ENCODE data around the gene ECE1. TPM values are rescaled to one million over a fixed set of nuclear protein-coding genes. Genes with fewer than 3 reads are reported as not detected.

The ECE1 gene
- total RNA-seq, 1 donor from 2014 or later = 217 TPM

- DNase-seq (ENCODE audit: low spot score, unreplicated experiment) = no peak
- H3K4me1 Mint-ChIP-seq (ENCODE audit: low read depth) = peaks cover 73% of the 10 kb centered on the region
- no peak for TF ChIP-seq CTCF (IDR thresholded peaks at IDR 0.05; ENCODE audit: unreplicated experiment)
- H3K27me3 Mint-ChIP-seq = no peaks in the 10 kb centered on the region
- H3K9me3 Mint-ChIP-seq (ENCODE audit: low read depth) = no peaks in the 10 kb centered on the region
- peak overlapping the region; percentile 9 for H3K4me3 Mint-ChIP-seq (ENCODE audit: low read depth)
- H3K27ac Mint-ChIP-seq = peak overlapping the region; percentile 70
- H3K36me3 Mint-ChIP-seq (ENCODE audit: insufficient read depth) = peaks cover 5% of the 10 kb centered on the region
Observed at GRCh38 chr1:21327566-21328323, 37.5 kb upstream of the ECE1 start.

GRCh38 chr1:21326861-21327344 lies 36.6 kb upstream of the ECE1 start:
- DNase-seq (ENCODE audit: low spot score, unreplicated experiment) = no peak
- Mint-ChIP-seq H3K4me3 (ENCODE audit: low read depth) (peak overlapping the region; percentile 9), H3K9me3 (ENCODE audit: low read depth) (no peaks in the 10 kb centered on the region), H3K4me1 (ENCODE audit: low read depth) (peaks cover 76% of the 10 kb centered on the region), H3K27me3 (no peaks in the 10 kb centered on the region), H3K27ac (no peak overlapping the region), H3K36me3 (ENCODE audit: insufficient read depth) (peaks cover 5% of the 10 kb centered on the region)
- no peak for TF ChIP-seq CTCF (IDR thresholded peaks at IDR 0.05; ENCODE audit: unreplicated experiment)

- no peak for TF ChIP-seq CTCF (IDR thresholded peaks at IDR 0.05; ENCODE audit: unreplicated experiment)
- Mint-ChIP-seq H3K4me3 (ENCODE audit: low read depth) (no peak overlapping the region), H3K27me3 (no peaks in the 10 kb centered on the region), H3K4me1 (ENCODE audit: low read depth) (peaks cover 79% of the 10 kb centered on the region), H3K27ac (peak overlapping the region; percentile 69), H3K36me3 (ENCODE audit: insufficient read depth) (peaks cover 5% of the 10 kb centered on the region), H3K9me3 (ENCODE audit: low read depth) (no peaks in the 10 kb centered on the region)
- no peak for DNase-seq (ENCODE audit: low spot score, unreplicated experiment)
Observed at GRCh38 chr1:21325731-21326387, 35.6 kb upstream of the ECE1 start.

GRCh38 chr1:21325231-21325718 lies 35.0 kb upstream of the ECE1 start:
- H3K4me3 Mint-ChIP-seq (ENCODE audit: low read depth) = peak overlapping the region; percentile 35
- peaks cover 4% of the 10 kb centered on the region for H3K36me3 Mint-ChIP-seq (ENCODE audit: insufficient read depth)
- DNase-seq (ENCODE audit: low spot score, unreplicated experiment) = no peak
- H3K27me3 Mint-ChIP-seq = no peaks in the 10 kb centered on the region
- no peak for TF ChIP-seq CTCF (IDR thresholded peaks at IDR 0.05; ENCODE audit: unreplicated experiment)
- peak overlapping the region; percentile 90 for H3K27ac Mint-ChIP-seq
- peaks cover 81% of the 10 kb centered on the region for H3K4me1 Mint-ChIP-seq (ENCODE audit: low read depth)
- H3K9me3 Mint-ChIP-seq (ENCODE audit: low read depth) = no peaks in the 10 kb centered on the region

DNA sequence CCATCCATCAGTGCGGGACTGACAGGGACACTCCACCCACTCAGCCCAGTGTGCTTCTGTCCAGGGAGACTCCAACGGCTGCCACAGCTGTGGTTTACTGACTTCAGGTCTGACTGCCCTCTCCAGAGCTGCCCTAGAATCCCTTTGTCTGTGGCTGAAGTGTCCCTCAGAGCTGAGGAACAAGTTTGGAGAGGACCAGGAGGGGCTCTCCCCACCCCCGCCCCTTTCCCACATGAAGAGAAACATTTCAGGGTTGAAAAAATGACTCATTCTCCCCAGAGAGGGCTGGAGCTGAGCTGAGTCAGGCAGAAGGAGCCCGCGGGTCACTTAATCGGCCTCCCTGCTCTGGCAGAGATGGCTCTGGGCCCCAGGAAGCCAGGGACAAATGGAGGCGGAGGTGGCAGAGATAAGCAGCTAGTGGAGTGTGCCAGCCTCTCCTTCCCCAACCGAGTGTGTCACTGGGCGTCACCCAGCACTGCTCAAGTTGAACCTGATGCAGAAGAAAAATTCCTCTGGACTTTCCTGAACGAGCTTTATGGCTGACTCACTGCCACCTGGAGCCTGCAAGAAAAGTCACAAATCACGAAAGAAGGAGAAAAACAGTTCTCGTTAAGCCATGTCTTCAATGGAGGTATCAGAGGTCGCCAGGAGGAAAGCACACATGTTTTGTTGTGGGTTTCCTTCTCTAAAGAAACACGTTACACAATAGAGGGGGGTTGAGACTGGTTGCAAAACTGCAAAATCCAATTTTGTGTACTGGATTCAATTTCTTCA lies 34.3 kb upstream of the ECE1 start:
- Mint-ChIP-seq H3K4me3 (ENCODE audit: low read depth) (no peak overlapping the region), H3K27me3 (no peaks in the 10 kb centered on the region), H3K4me1 (ENCODE audit: low read depth) (peaks cover 84% of the 10 kb centered on the region), H3K27ac (peak overlapping the region; percentile 90), H3K36me3 (ENCODE audit: insufficient read depth) (peaks cover 4% of the 10 kb centered on the region), H3K9me3 (ENCODE audit: low read depth) (no peaks in the 10 kb centered on the region)
- no peak for DNase-seq (ENCODE audit: low spot score, unreplicated experiment)
- TF ChIP-seq CTCF (IDR thresholded peaks at IDR 0.05; ENCODE audit: unreplicated experiment) = no peak

Measured in progenitor cell of endocrine pancreas (in vitro differentiated cells).